Trophoblast cell (in vitro differentiated cells and primary cell): ENCODE results near the gene CWC25.
A peak's percentile ranks its signal among the peaks of the same experiment; 100 is the strongest.

ENCODE experiments used
- DNase-seq, 2 donors: peaks; one replicate each; pipeline ENCODE4 v3.0.0-alpha.2; 2016
- H2AFZ ChIP-seq: 2 replicates; pipeline ENCODE4 v1.6.1; 2013; ENCODE audit warnings: low read length, moderate library complexity, mild to moderate bottlenecking; ENCODE audit not compliant: insufficient read depth, poor library complexity
- H2AK5ac ChIP-seq: 2 replicates; pipeline ENCODE4 v1.6.1; 2013; ENCODE audit warnings: mild to moderate bottlenecking, low read length
- H2BK120ac ChIP-seq: 2 replicates; pipeline ENCODE4 v1.6.1; 2013; ENCODE audit warnings: low read length, mild to moderate bottlenecking, moderate library complexity; ENCODE audit not compliant: insufficient read depth, poor library complexity
- H2BK12ac ChIP-seq: 2 replicates; pipeline ENCODE4 v1.6.1; 2013; ENCODE audit warnings: mild to moderate bottlenecking, low read length, moderate library complexity
- H2BK5ac ChIP-seq: 2 replicates; pipeline ENCODE4 v1.6.1; 2013; ENCODE audit warnings: low read length, low read depth, moderate library complexity, mild to moderate bottlenecking; ENCODE audit not compliant: poor library complexity
- H3K14ac ChIP-seq: 2 replicates; pipeline ENCODE4 v1.6.1; 2013; ENCODE audit warnings: mild to moderate bottlenecking, low read length
- H3K18ac ChIP-seq: 2 replicates; pipeline ENCODE4 v1.6.1; 2013; ENCODE audit warnings: mild to moderate bottlenecking, low read length
- H3K23ac ChIP-seq: 2 replicates; pipeline ENCODE4 v1.6.1; 2013; ENCODE audit warnings: low read length
- H3K27ac ChIP-seq: 2 replicates; pipeline ENCODE4 v1.5.1; 2013; ENCODE audit warnings: low read depth, mild to moderate bottlenecking, inconsistent platforms, low read length, moderate library complexity
- H3K27me3 ChIP-seq: 2 replicates; pipeline ENCODE4 v1.6.1; 2013; ENCODE audit warnings: inconsistent platforms, mild to moderate bottlenecking, low read length, moderate library complexity; ENCODE audit not compliant: insufficient read depth
- H3K36me3 ChIP-seq, 2 experiments: 1 replicate in 1 of 2; 2 replicates in 1 of 2; pipeline ENCODE4 v1.6.1; 2013; ENCODE audit warnings: low read length in 2 of 2, mild to moderate bottlenecking in 2 of 2, moderate library complexity in 1 of 2; ENCODE audit not compliant: insufficient read depth in 2 of 2, control insufficient read depth in 1 of 2
- H3K4ac ChIP-seq: 2 replicates; pipeline ENCODE4 v1.6.1; 2013; ENCODE audit warnings: low read depth, mild to moderate bottlenecking, low read length, moderate library complexity
- H3K4me1 ChIP-seq, 2 experiments: 1 replicate in 1 of 2; 2 replicates in 1 of 2; pipeline ENCODE4 v1.6.1; 2013; ENCODE audit warnings: low read length in 2 of 2, mild to moderate bottlenecking in 2 of 2, moderate library complexity in 1 of 2; ENCODE audit not compliant: insufficient read depth in 2 of 2, control insufficient read depth in 1 of 2
- H3K4me2 ChIP-seq: 2 replicates; pipeline ENCODE4 v1.6.1; 2013; ENCODE audit warnings: inconsistent platforms, mild to moderate bottlenecking, low read length, moderate library complexity
- H3K4me3 ChIP-seq: 2 replicates; pipeline ENCODE4 v1.5.1; 2013; ENCODE audit warnings: mild to moderate bottlenecking, low read depth, low read length, inconsistent platforms
- H3K79me1 ChIP-seq: one replicate; pipeline ENCODE4 v1.6.1; 2013; ENCODE audit warnings: low read length
- H3K79me2 ChIP-seq: 2 replicates; pipeline ENCODE4 v1.6.1; 2013; ENCODE audit warnings: low read length, mild to moderate bottlenecking; ENCODE audit not compliant: control insufficient read depth, insufficient read depth, poor library complexity
- H3K9ac ChIP-seq: 2 replicates; pipeline ENCODE4 v1.6.1; 2013; ENCODE audit warnings: mild to moderate bottlenecking, low read length
- H3K9me3 ChIP-seq: 2 replicates; pipeline ENCODE4 v1.6.1; 2013; ENCODE audit warnings: low read depth, mild to moderate bottlenecking, control low read depth, inconsistent platforms, low read length; ENCODE audit not compliant: insufficient read depth
- H4K12ac ChIP-seq: 2 replicates; pipeline ENCODE4 v1.6.1; 2013; ENCODE audit warnings: low read depth, mild to moderate bottlenecking, low read length, moderate library complexity
- H4K8ac ChIP-seq: 2 replicates; pipeline ENCODE4 v1.6.1; 2013; ENCODE audit warnings: low read depth, mild to moderate bottlenecking, low read length, moderate library complexity
- H4K91ac ChIP-seq: one replicate; pipeline ENCODE4 v1.6.1; 2013; ENCODE audit warnings: low read depth, mild to moderate bottlenecking, low read length, moderate library complexity
- WGBS: extraction: QIAGEN DNeasy Blood & Tissue Kit; methylation state at CpG from one replicate; pipeline ENCODE4 v1.1.7; 2013; ENCODE audit warnings: missing lambda C conversion rate; ENCODE audit not compliant: insufficient read length, insufficient coverage; ENCODE audit errors: extremely low coverage; 5-methylcytosine and 5-hydroxymethylcytosine counted together

The CWC25 gene

GRCh38 chr17:38871247-38872015 lies 46.3 kb upstream of the CWC25 start:
- H3K4me1 ChIP-seq = peaks cover 36 to 49% of the 10 kb centered on the region in 2 experiments
- peaks cover 40% of the 10 kb centered on the region for H3K79me2 ChIP-seq
- H2AFZ ChIP-seq = no peak overlapping the region
- H2BK5ac ChIP-seq = peak overlapping the region; percentile 73
- peak overlapping the region; percentile 99 for H3K4ac ChIP-seq
- no CpG with 5 or more reads among the region's 11 CpGs for WGBS
- H3K9me3 ChIP-seq = no peaks in the 10 kb centered on the region
- H2BK12ac ChIP-seq = peak overlapping the region; percentile 12
- peaks cover 38% of the 10 kb centered on the region for H3K79me1 ChIP-seq
- H3K4me3 ChIP-seq = peak overlapping the region; percentile 90
- H4K8ac ChIP-seq = peak overlapping the region; percentile 45
- peak overlapping the region; percentile 75 for H2BK120ac ChIP-seq
- no peak overlapping the region for H3K23ac ChIP-seq
- peak overlapping the region; percentile 75 for H2AK5ac ChIP-seq
- H3K4me2 ChIP-seq = peak overlapping the region; percentile 92
- H3K14ac ChIP-seq = peak overlapping the region; percentile 79
- H3K36me3 ChIP-seq = peaks cover 6 to 10% of the 10 kb centered on the region in 2 experiments
- H3K27me3 ChIP-seq = no peaks in the 10 kb centered on the region
- H4K91ac ChIP-seq = peak overlapping the region; percentile 82
- DNase-seq = peak in 1 of 2 donors; percentile 68
- peak overlapping the region; percentile 86 for H3K9ac ChIP-seq
- H4K12ac ChIP-seq = peak overlapping the region; percentile 18
- H3K18ac ChIP-seq = peak overlapping the region; percentile 77
- H3K27ac ChIP-seq = peak overlapping the region; percentile 44

GRCh38 chr17:38870259-38871165 lies 45.4 kb upstream of the CWC25 start:
- peak overlapping the region; percentile 89 for H3K14ac ChIP-seq
- H3K36me3 ChIP-seq = peaks cover 6 to 10% of the 10 kb centered on the region in 2 experiments
- peak overlapping the region; percentile 71 for H3K27ac ChIP-seq
- H2AFZ ChIP-seq = peak overlapping the region; percentile 68
- peak overlapping the region; percentile 99 for H3K4ac ChIP-seq
- H3K79me1 ChIP-seq = peaks cover 38% of the 10 kb centered on the region
- H2AK5ac ChIP-seq = peak overlapping the region; percentile 96
- peak overlapping the region; percentile 95 for H4K91ac ChIP-seq
- H3K9ac ChIP-seq = peak overlapping the region; percentile 86
- peak overlapping the region; percentile 90 for H3K4me3 ChIP-seq
- no peak overlapping the region for H3K23ac ChIP-seq
- H3K4me2 ChIP-seq = peak overlapping the region; percentile 92
- peak in 1 of 2 donors; percentile 27 for DNase-seq
- no peaks in the 10 kb centered on the region for H3K9me3 ChIP-seq
- H2BK5ac ChIP-seq = peak overlapping the region; percentile 92
- H3K4me1 ChIP-seq = peaks cover 34 to 44% of the 10 kb centered on the region in 2 experiments
- H4K12ac ChIP-seq = peak overlapping the region; percentile 61
- H4K8ac ChIP-seq = peak overlapping the region; percentile 52
- peaks cover 40% of the 10 kb centered on the region for H3K79me2 ChIP-seq
- peak overlapping the region; percentile 66 for H2BK12ac ChIP-seq
- no peaks in the 10 kb centered on the region for H3K27me3 ChIP-seq
- H2BK120ac ChIP-seq = peak overlapping the region; percentile 75
- H3K18ac ChIP-seq = peak overlapping the region; percentile 85
- WGBS = no CpG with 5 or more reads among the region's 56 CpGs

GRCh38 chr17:38869526-38870258 lies 44.6 kb upstream of the CWC25 start, which contains the start of gene LASP1:
LASP1 (plus strand) TSS chr17:38870058; CDS start chr17:38870190, 132 bp downstream.
- Histone ChIP-seq H3K4me1 (peaks cover 26 to 36% of the 10 kb centered on the region in 2 experiments), H4K8ac (peak within 1 kb of the TSS; percentile 88), H2AK5ac (peak within 1 kb of the TSS; percentile 96), H3K4me3 (peak within 1 kb of the TSS; percentile 90), H2BK5ac (peak within 1 kb of the TSS; percentile 96), H3K4me2 (peak within 1 kb of the TSS; percentile 92), H2BK12ac (peak within 1 kb of the TSS; percentile 66), H3K27me3 (no peaks in the 10 kb centered on the region), H3K36me3 (peaks cover 6 to 10% of the 10 kb centered on the region in 2 experiments), H3K14ac (peak within 1 kb of the TSS; percentile 89), H2AFZ (peak within 1 kb of the TSS; percentile 68), H3K79me2 (peaks cover 38% of the 10 kb centered on the region), H3K9ac (peak within 1 kb of the TSS; percentile 90), H3K18ac (peak within 1 kb of the TSS; percentile 93), H3K79me1 (peaks cover 33% of the 10 kb centered on the region), H3K9me3 (no peaks in the 10 kb centered on the region), H2BK120ac (peak within 1 kb of the TSS; percentile 95), H3K4ac (peak within 1 kb of the TSS; percentile 99), H4K91ac (peak within 1 kb of the TSS; percentile 96), H4K12ac (peak within 1 kb of the TSS; percentile 81), H3K23ac (no peak within 1 kb of the TSS), H3K27ac (peak within 1 kb of the TSS; percentile 96)
- WGBS = no CpG with 5 or more reads among the region's 73 CpGs
- DNase-seq = peak; percentile 78 to 89
